Right atrium auricular region (tissue), 2 donors: ENCODE data around the gene HHIPL1. TPM values are rescaled to one million over a fixed set of nuclear protein-coding genes. Genes with fewer than 3 reads are reported as not detected.

Experiments
- DNase-seq: peaks from one replicate; pipeline ENCODE4 v3.0.0-alpha.2; 2019; ENCODE audit warnings: low spot score
- H3K27ac ChIP-seq, 2 donors: fragments of 200-600 bp; sonication (generic); 1 replicate in 1 of 2; 2 replicates in 1 of 2; pipeline ENCODE4 v1.5.1; 2016 to 2019
- H3K27me3 ChIP-seq, 2 donors: fragments of 200-600 bp; sonication (generic); one replicate each; pipeline versions ENCODE4 v1.5.1 to v1.6.0; 2017 to 2019
- H3K36me3 ChIP-seq: fragments of 200-600 bp; sonication (generic); one replicate; pipeline ENCODE4 v1.5.1; 2016
- H3K4me1 ChIP-seq, 2 donors: fragments of 200-600 bp; sonication (generic); one replicate each; pipeline versions ENCODE4 v1.5.1 to v1.6.0; 2017 to 2019
- H3K4me3 ChIP-seq, 2 donors: fragments of 200-600 bp; sonication (generic); 1 replicate in 1 of 2; 2 replicates in 1 of 2; pipeline ENCODE4 v1.5.1; 2017 to 2019; ENCODE audit warnings: mild to moderate bottlenecking in 1 of 2, moderate library complexity in 1 of 2
- H3K9me3 ChIP-seq, 2 donors: fragments of 200-600 bp; sonication (generic); one replicate each; pipeline ENCODE4 v1.5.1; 2019
- CTCF ChIP-seq, 2 donors: fragments of 200-600 bp; sonication (generic); IDR thresholded peaks; one replicate each; pipeline ENCODE4 v1.5.1; 2019; ENCODE audit warnings: antibody characterized with exemption in 2 of 2
- total RNA-seq, 2 donors: library from RNA; depleted of rRNA; stranded (reverse); fragments of >200 nt; gene quantifications; one replicate each; pipeline ENCODE4 v1.1.0, GENCODE V29; 2016

HHIPL1 gene
- total RNA-seq: 1 to 10 TPM; 1.8 to 2.4 TPM

- H3K27ac ChIP-seq: peak within 1 kb of the TSS; percentile 5 to 65
- H3K4me3 ChIP-seq: peak within 1 kb of the TSS; percentile 29 to 59
- TF ChIP-seq CTCF (IDR thresholded peaks at IDR 0.05): peak in 1 of 2 donors; percentile 16
- no peaks in the 10 kb centered on the region for H3K9me3 ChIP-seq
- H3K36me3 ChIP-seq: no peaks in the 10 kb centered on the region
- no peak for DNase-seq
- H3K4me1 ChIP-seq: peaks cover 0 to 14% of the 10 kb centered on the region in 2 donors
- no peaks in the 10 kb centered on the region for H3K27me3 ChIP-seq
Observed at GRCh38 chr14:99644723-99645544, at the start of gene HHIPL1. TSS of gene HHIPL1 (plus strand) at chr14:99645129. CDS start at chr14:99645208, 79 bp downstream.

GRCh38 chr14:99595524-99595923 lies 49.4 kb upstream of the HHIPL1 start:
- Histone ChIP-seq H3K9me3 (no peaks in the 10 kb centered on the region), H3K36me3 (no peaks in the 10 kb centered on the region), H3K27ac (peak overlapping the region; percentile 72 to 75), H3K27me3 (no peaks in the 10 kb centered on the region), H3K4me1 (peaks cover 0 to 95% of the 10 kb centered on the region in 2 donors), H3K4me3 (no peak overlapping the region)
- DNase-seq: no peak
- TF ChIP-seq CTCF (IDR thresholded peaks at IDR 0.05): no peak

GRCh38 chr14:99596071-99596627 lies 48.8 kb upstream of the HHIPL1 start:
- Histone ChIP-seq H3K4me1 (peaks cover 0 to 95% of the 10 kb centered on the region in 2 donors), H3K9me3 (no peaks in the 10 kb centered on the region), H3K27me3 (no peaks in the 10 kb centered on the region), H3K27ac (peak overlapping the region; percentile 72 to 75), H3K36me3 (no peaks in the 10 kb centered on the region), H3K4me3 (no peak overlapping the region)
- no peak for TF ChIP-seq CTCF (IDR thresholded peaks at IDR 0.05)
- DNase-seq: no peak

- Histone ChIP-seq H3K4me3 (no peak overlapping the region), H3K36me3 (no peaks in the 10 kb centered on the region), H3K4me1 (peaks cover 0 to 98% of the 10 kb centered on the region in 2 donors), H3K27me3 (no peaks in the 10 kb centered on the region), H3K27ac (peak overlapping the region; percentile 72 to 75), H3K9me3 (no peaks in the 10 kb centered on the region)
- TF ChIP-seq CTCF (IDR thresholded peaks at IDR 0.05): no peak
- no peak for DNase-seq
Observed at GRCh38 chr14:99596772-99597171, 48.2 kb upstream of the HHIPL1 start.

- no peaks in the 10 kb centered on the region for H3K27me3 ChIP-seq
- no peak for TF ChIP-seq CTCF (IDR thresholded peaks at IDR 0.05)
- H3K9me3 ChIP-seq: no peaks in the 10 kb centered on the region
- H3K4me3 ChIP-seq: no peak overlapping the region
- peaks cover 2 to 97% of the 10 kb centered on the region in 2 donors for H3K4me1 ChIP-seq
- no peaks in the 10 kb centered on the region for H3K36me3 ChIP-seq
- DNase-seq: no peak
- H3K27ac ChIP-seq: peak overlapping the region in 1 of 2 donors; percentile 72
Observed at GRCh38 chr14:99597911-99598600, 46.9 kb upstream of the HHIPL1 start.
